CD4-positive, CD25-positive, alpha-beta regulatory T cell (primary cell): ENCODE data around the gene BICRA. TPM values are rescaled to one million over a fixed set of nuclear protein-coding genes. Genes with fewer than 3 reads are reported as not detected.
A peak's percentile ranks its signal among the peaks of the same experiment; 100 is the strongest.

Experiments used
- ATAC-seq, 2 donors: fragments of 150-1000 bp; cut with Tn5 transposase; one replicate each; pipeline ENCODE4 v1.10.0; 2021; ENCODE audit warnings: low read depth in 2 of 2, moderate number of reproducible peaks in 2 of 2, moderate library complexity in 1 of 2
- DNase-seq, 3 donors: peaks; one replicate each; pipeline versions ENCODE4 v3.0.0 to v3.0.0-alpha.2; 2012 to 2022; ENCODE audit warnings: mixed read lengths in 1 of 3
- H3K27ac ChIP-seq: one replicate; pipeline ENCODE4 v1.7.0; 2013; ENCODE audit warnings: mild to moderate bottlenecking, low read length; ENCODE audit not compliant: insufficient read depth, poor library complexity, severe bottlenecking
- H3K27me3 ChIP-seq: one replicate; pipeline ENCODE4 v1.7.0; 2013; ENCODE audit warnings: low read length; ENCODE audit not compliant: control insufficient read depth, insufficient read depth
- H3K36me3 ChIP-seq: one replicate; pipeline ENCODE4 v1.7.0; 2013; ENCODE audit warnings: mild to moderate bottlenecking, low read length, moderate library complexity; ENCODE audit not compliant: control insufficient read depth, insufficient read depth
- H3K4me1 ChIP-seq: 2 replicates; pipeline ENCODE4 v1.7.0; 2013; ENCODE audit warnings: mild to moderate bottlenecking, low read length; ENCODE audit not compliant: insufficient read depth, control insufficient read depth, poor library complexity, severe bottlenecking
- H3K4me3 ChIP-seq: one replicate; pipeline ENCODE4 v1.7.0; 2013; ENCODE audit warnings: low read depth, mild to moderate bottlenecking, low read length, moderate library complexity
- H3K9me3 ChIP-seq, 2 experiments: 1 replicate in 1 of 2; 2 replicates in 1 of 2; pipeline ENCODE4 v1.7.0; 2013; ENCODE audit warnings: low read length in 2 of 2, mild to moderate bottlenecking in 1 of 2, moderate library complexity in 1 of 2; ENCODE audit not compliant: control insufficient read depth in 2 of 2
- H3K27ac Mint-ChIP-seq, 3 donors: one replicate each; pipeline ENCODE4 v1.8.0; 2020 to 2022; ENCODE audit warnings: mild to moderate bottlenecking in 3 of 3, mixed read lengths in 3 of 3, moderate library complexity in 2 of 3
- H3K27me3 Mint-ChIP-seq: one replicate; pipeline ENCODE4 v1.8.0; 2022; ENCODE audit warnings: mild to moderate bottlenecking, mixed read lengths
- H3K36me3 Mint-ChIP-seq: one replicate; pipeline ENCODE4 v1.8.0; 2020; ENCODE audit warnings: mixed read lengths
- H3K4me1 Mint-ChIP-seq, 4 donors: one replicate each; pipeline ENCODE4 v1.8.0; 2020 to 2022; ENCODE audit warnings: mixed read lengths in 4 of 4, mild to moderate bottlenecking in 1 of 4
- H3K4me3 Mint-ChIP-seq, 4 donors: one replicate each; pipeline ENCODE4 v1.8.0; 2020 to 2022; ENCODE audit warnings: mild to moderate bottlenecking in 4 of 4, mixed read lengths in 4 of 4, moderate library complexity in 3 of 4
- H3K9me3 Mint-ChIP-seq, 7 donors: one replicate each; pipeline ENCODE4 v1.8.0; 2020 to 2022; ENCODE audit warnings: mixed read lengths in 7 of 7, mild to moderate bottlenecking in 3 of 7, moderate library complexity in 2 of 7
- polyA plus RNA-seq, 4 donors: library from polyadenylated mRNA; unstranded; fragments of 300-500 nt; fragmentation: Illumina TruSeq; gene quantifications; one replicate each; pipeline ENCODE4 v1.2.3, GENCODE V29; 2021
- total RNA-seq: library from RNA; stranded (reverse); gene quantifications from one replicate; pipeline ENCODE4 v1.2.3, GENCODE V29; 2022

Gene BICRA
- total and polyA plus RNA-seq, 5 donors from 2014 or later = 0.25 to 43.8 (median 0.52) TPM

DNA sequence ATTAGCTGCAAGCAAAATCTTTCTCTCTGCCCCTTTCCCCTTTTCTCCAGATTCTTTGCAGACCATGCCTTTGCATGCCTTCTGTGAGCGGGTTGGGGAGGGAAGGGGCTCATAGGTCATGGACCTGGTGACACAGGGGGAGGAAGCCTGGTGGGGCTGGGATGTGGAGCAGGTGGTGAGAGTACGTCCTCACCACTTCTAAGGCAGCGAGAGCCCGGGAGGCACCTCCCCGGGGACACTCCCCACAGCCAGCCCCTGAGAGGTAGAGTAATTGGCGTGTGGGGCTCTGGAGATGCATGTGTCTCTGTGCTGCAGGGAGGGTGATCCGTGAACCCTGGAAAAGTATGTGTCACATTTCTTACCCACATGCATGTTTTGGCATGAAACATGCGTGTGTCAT is 61.8 kb downstream of the BICRA start:
- H3K4me1 ChIP-seq = no peaks in the 10 kb centered on the region
- H3K27ac ChIP-seq = no peak overlapping the region
- DNase-seq = no peak
- H3K27ac Mint-ChIP-seq = no peak overlapping the region
- H3K27me3 ChIP-seq = no peaks in the 10 kb centered on the region
- H3K9me3 ChIP-seq = no peaks in the 10 kb centered on the region
- H3K36me3 ChIP-seq = peaks cover 26% of the 10 kb centered on the region
- ATAC-seq = no peak
- H3K9me3 Mint-ChIP-seq = no peaks in the 10 kb centered on the region
- H3K4me3 Mint-ChIP-seq = no peak overlapping the region
- H3K27me3 Mint-ChIP-seq = no peaks in the 10 kb centered on the region
- peaks cover 15% of the 10 kb centered on the region for H3K36me3 Mint-ChIP-seq
- peaks cover 0 to 12% (median 9%) of the 10 kb centered on the region in 4 donors for H3K4me1 Mint-ChIP-seq
- H3K4me3 ChIP-seq = no peak overlapping the region

DNA sequence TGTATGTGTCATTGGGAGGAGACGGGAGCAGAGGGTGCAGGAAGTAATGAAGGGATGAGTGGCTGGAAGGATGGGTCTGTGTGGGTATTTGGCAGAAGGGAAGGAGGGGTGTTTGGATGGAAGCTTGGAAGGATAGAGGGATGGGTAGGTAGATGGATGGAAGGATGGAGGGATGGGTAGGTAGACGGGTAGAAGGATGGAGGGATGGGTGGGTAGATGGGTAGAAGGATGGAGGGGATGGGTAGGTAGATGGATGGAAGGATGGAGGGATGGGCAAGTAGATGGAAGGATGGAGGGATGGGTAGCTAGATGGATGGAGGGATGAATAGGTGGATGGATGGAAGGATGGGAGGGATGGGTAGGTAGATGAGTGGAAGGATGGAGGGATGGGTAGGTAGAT is 62.6 kb downstream of the BICRA start:
- H3K9me3 Mint-ChIP-seq = no peaks in the 10 kb centered on the region
- H3K4me3 Mint-ChIP-seq = no peak overlapping the region
- H3K4me1 Mint-ChIP-seq = peaks cover 0 to 10% (median 6%) of the 10 kb centered on the region in 4 donors
- no peaks in the 10 kb centered on the region for H3K27me3 Mint-ChIP-seq
- no peak overlapping the region for H3K27ac Mint-ChIP-seq
- ATAC-seq (no peak), DNase-seq (no peak)
- Histone ChIP-seq H3K27ac (no peak overlapping the region), H3K9me3 (no peaks in the 10 kb centered on the region), H3K27me3 (no peaks in the 10 kb centered on the region), H3K36me3 (peaks cover 32% of the 10 kb centered on the region), H3K4me3 (no peak overlapping the region), H3K4me1 (no peaks in the 10 kb centered on the region)
- peaks cover 17% of the 10 kb centered on the region for H3K36me3 Mint-ChIP-seq

DNA sequence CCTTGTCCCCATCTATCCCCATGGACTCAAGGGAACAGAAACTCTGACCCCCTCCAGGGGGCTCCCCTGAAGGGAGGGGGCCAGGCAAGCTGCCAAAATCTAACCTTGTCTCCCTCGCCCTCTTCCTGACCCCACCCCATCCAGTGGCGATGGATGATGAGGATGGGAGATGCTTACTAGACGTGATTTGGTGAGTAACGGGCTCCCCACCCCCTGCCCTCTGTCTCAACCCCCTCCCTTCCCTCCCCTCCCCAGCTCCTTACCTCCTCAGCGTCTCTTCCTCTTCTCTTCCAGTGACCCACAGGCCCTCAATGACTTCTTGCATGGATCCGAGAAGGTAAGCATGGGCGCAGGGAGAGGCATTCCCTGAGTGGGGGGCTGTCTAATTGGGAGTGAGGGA is 64.5 kb downstream of the BICRA start:
- Histone ChIP-seq H3K27ac (no peak overlapping the region), H3K4me3 (no peak overlapping the region), H3K27me3 (no peaks in the 10 kb centered on the region), H3K36me3 (peaks cover 44% of the 10 kb centered on the region), H3K4me1 (no peaks in the 10 kb centered on the region), H3K9me3 (no peaks in the 10 kb centered on the region)
- Mint-ChIP-seq H3K4me1 (peaks cover 0 to 7% (median 6%) of the 10 kb centered on the region in 4 donors), H3K4me3 (no peak overlapping the region), H3K27me3 (no peaks in the 10 kb centered on the region), H3K9me3 (no peaks in the 10 kb centered on the region), H3K27ac (no peak overlapping the region), H3K36me3 (peaks cover 29% of the 10 kb centered on the region)
- DNase-seq (no peak), ATAC-seq (no peak)

GRCh38 chr19:47674548-47674947 is 65.6 kb downstream of the BICRA start:
- Mint-ChIP-seq H3K27ac (peak overlapping the region in 2 of 3 donors; percentile 23 to 39), H3K36me3 (peaks cover 30% of the 10 kb centered on the region), H3K4me1 (peaks cover 0 to 7% (median 5%) of the 10 kb centered on the region in 4 donors), H3K4me3 (no peak overlapping the region), H3K9me3 (no peaks in the 10 kb centered on the region), H3K27me3 (no peaks in the 10 kb centered on the region)
- DNase-seq (no peak), ATAC-seq (no peak)
- Histone ChIP-seq H3K36me3 (peaks cover 47% of the 10 kb centered on the region), H3K9me3 (no peaks in the 10 kb centered on the region), H3K27me3 (no peaks in the 10 kb centered on the region), H3K4me3 (no peak overlapping the region), H3K27ac (no peak overlapping the region), H3K4me1 (no peaks in the 10 kb centered on the region)

GRCh38 chr19:47675271-47675670 is 66.3 kb downstream of the BICRA start:
- Histone ChIP-seq H3K4me1 (no peaks in the 10 kb centered on the region), H3K27me3 (no peaks in the 10 kb centered on the region), H3K4me3 (no peak overlapping the region), H3K36me3 (peaks cover 48% of the 10 kb centered on the region), H3K9me3 (no peaks in the 10 kb centered on the region), H3K27ac (no peak overlapping the region)
- H3K4me3 Mint-ChIP-seq = no peak overlapping the region
- H3K27ac Mint-ChIP-seq = peak overlapping the region in 1 of 3 donors; percentile 5
- DNase-seq (no peak), ATAC-seq (no peak)
- H3K9me3 Mint-ChIP-seq = no peaks in the 10 kb centered on the region
- peaks cover 0 to 7% (median 4%) of the 10 kb centered on the region in 4 donors for H3K4me1 Mint-ChIP-seq
- peaks cover 30% of the 10 kb centered on the region for H3K36me3 Mint-ChIP-seq
- H3K27me3 Mint-ChIP-seq = no peaks in the 10 kb centered on the region

GRCh38 chr19:47675859-47676258 is 66.9 kb downstream of the BICRA start:
- DNase-seq = no peak
- Mint-ChIP-seq H3K9me3 (no peaks in the 10 kb centered on the region), H3K4me1 (peaks cover 0 to 7% (median 4%) of the 10 kb centered on the region in 4 donors), H3K27me3 (no peaks in the 10 kb centered on the region), H3K4me3 (no peak overlapping the region), H3K27ac (no peak overlapping the region), H3K36me3 (peaks cover 30% of the 10 kb centered on the region)
- H3K4me1 ChIP-seq = no peaks in the 10 kb centered on the region
- no peak overlapping the region for H3K4me3 ChIP-seq
- H3K36me3 ChIP-seq = peaks cover 45% of the 10 kb centered on the region
- ATAC-seq = no peak
- H3K27me3 ChIP-seq = no peaks in the 10 kb centered on the region
- no peak overlapping the region for H3K27ac ChIP-seq
- H3K9me3 ChIP-seq = no peaks in the 10 kb centered on the region

DNA sequence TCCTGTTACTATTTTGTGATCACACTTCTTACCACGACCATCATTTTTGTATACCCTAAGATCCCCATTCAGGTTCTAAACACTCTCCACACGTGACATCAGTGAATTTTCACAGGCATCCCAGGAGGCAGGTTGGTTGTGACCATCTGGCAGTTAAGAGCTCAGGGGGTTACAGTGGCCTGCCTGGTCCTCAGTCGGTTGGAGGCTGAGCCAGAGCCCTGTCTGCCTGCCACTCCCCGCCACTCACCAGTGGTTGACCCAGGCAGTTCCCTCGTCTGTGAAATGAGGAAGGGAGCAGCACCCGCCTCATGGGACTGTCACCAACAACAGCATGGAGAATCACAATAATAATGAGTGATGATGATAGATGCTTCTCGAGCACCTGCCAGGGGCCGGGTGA is 67.9 kb downstream of the BICRA start:
- no peaks in the 10 kb centered on the region for H3K9me3 Mint-ChIP-seq

DNA sequence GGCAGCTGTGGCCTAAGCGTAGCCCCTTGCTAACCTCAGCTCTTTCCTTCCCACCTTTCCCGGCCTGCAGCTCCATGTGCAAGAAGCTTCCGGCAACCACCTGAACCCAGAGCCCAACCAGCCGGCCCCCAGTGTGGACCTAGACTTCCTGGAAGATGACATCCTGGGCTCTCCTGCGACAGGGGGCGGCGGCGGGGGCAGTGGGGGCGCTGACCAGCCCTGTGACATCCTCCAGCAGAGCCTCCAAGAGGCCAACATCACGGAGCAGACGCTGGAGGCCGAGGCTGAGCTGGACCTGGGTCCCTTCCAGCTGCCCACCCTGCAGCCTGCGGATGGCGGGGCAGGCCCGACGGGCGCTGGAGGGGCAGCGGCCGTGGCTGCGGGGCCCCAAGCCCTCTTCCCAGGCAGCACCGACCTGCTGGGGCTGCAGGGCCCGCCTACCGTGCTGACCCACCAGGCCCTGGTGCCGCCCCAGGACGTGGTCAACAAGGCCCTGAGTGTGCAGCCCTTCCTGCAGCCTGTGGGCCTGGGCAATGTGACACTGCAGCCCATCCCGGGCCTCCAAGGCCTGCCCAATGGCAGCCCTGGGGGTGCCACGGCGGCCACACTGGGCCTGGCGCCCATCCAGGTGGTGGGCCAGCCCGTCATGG is 70.4 kb downstream of the BICRA start:
- peaks cover 45% of the 10 kb centered on the region for H3K36me3 ChIP-seq
- H3K4me1 Mint-ChIP-seq = peaks cover 2 to 7% (median 4%) of the 10 kb centered on the region in 4 donors
- no peak overlapping the region for H3K27ac ChIP-seq
- no peak overlapping the region for H3K4me3 Mint-ChIP-seq
- H3K36me3 Mint-ChIP-seq = peaks cover 39% of the 10 kb centered on the region
- no peaks in the 10 kb centered on the region for H3K9me3 ChIP-seq
- H3K27me3 Mint-ChIP-seq = no peaks in the 10 kb centered on the region
- H3K27ac Mint-ChIP-seq = no peak overlapping the region
- no peak overlapping the region for H3K4me3 ChIP-seq
- no peaks in the 10 kb centered on the region for H3K9me3 Mint-ChIP-seq
- DNase-seq = no peak
- no peak for ATAC-seq
- H3K4me1 ChIP-seq = no peaks in the 10 kb centered on the region
- no peaks in the 10 kb centered on the region for H3K27me3 ChIP-seq

More for the DNA sequence above, 67.9 kb downstream of the BICRA start:
- H3K4me3 Mint-ChIP-seq = no peak overlapping the region
- Histone ChIP-seq H3K4me1 (no peaks in the 10 kb centered on the region), H3K36me3 (peaks cover 51% of the 10 kb centered on the region), H3K9me3 (no peaks in the 10 kb centered on the region), H3K4me3 (no peak overlapping the region), H3K27me3 (no peaks in the 10 kb centered on the region), H3K27ac (no peak overlapping the region)
- peaks cover 35% of the 10 kb centered on the region for H3K36me3 Mint-ChIP-seq
- ATAC-seq (no peak), DNase-seq (no peak)
- peaks cover 0 to 7% (median 5%) of the 10 kb centered on the region in 4 donors for H3K4me1 Mint-ChIP-seq
- H3K27me3 Mint-ChIP-seq = no peaks in the 10 kb centered on the region
- H3K27ac Mint-ChIP-seq = no peak overlapping the region
